ENCODE measurements around the gene FOXO1. TPM values are rescaled to one million over a fixed set of nuclear protein-coding genes. Genes with fewer than 3 reads are reported as not detected.
"Not testable (repeated sequence)": the region's sequence is repeated elsewhere in the genome, so short reads cannot be mapped to it uniquely, and the experiment has no call there.

Gene FOXO1
- total RNA-seq, 1 experiment from 2014 or later: 12.2 TPM

- CTCF ChIA-PET; H3K9me2 ChIP-seq (ENCODE audit: insufficient read depth); H4K20me1 ChIP-seq (ENCODE audit: insufficient read depth); H3K27me3 ChIP-seq (ENCODE audit: insufficient read depth, low read length); RAD21 ChIA-PET (ENCODE audit: low non-redundant PET in 1 of 2, low total read pairs in 2 of 2, uncharacterized antibody in 2 of 2, unreplicated experiment in 2 of 2); intact Hi-C loops (cut with micrococcal nuclease); H2AFZ ChIP-seq (ENCODE audit: low read depth, low read length, poor library complexity, severe bottlenecking); DNase-seq (ENCODE audit: low read depth, low spot score); BruUV-seq (replicated peaks); H3K36me3 ChIP-seq (ENCODE audit: control insufficient read depth in 1 of 2, insufficient read depth in 2 of 2, low read length in 2 of 2); H3K9me3 ChIP-seq (ENCODE audit: control insufficient read depth in 1 of 2, insufficient read depth in 1 of 2, low read depth in 1 of 2, low read length in 2 of 2): not testable (repeated sequence)
- peak overlapping the region; percentile 100 for H3K4me2 ChIP-seq (ENCODE audit: low read length)
- H3K9ac ChIP-seq (ENCODE audit: low read length): peak overlapping the region; percentile 70
- peak overlapping the region; percentile 85 for H3K27ac ChIP-seq (ENCODE audit: low read depth, low read length)
- peaks cover 16 to 34% of the 10 kb centered on the region in 2 experiments for H3K4me1 ChIP-seq (ENCODE audit: control insufficient read depth in 1 of 2, insufficient read depth in 2 of 2, low read length in 2 of 2)
- TF ChIP-seq MAX (IDR thresholded peaks at IDR 0.05): peak; percentile 42; the same call in 1 of the 2 replicates
- ATAC-seq: peak; percentile 35
- peak overlapping the region; percentile 68 to 91 for H3K4me3 ChIP-seq (replicated peaks in 1 of 2; ENCODE audit: low read depth in 1 of 2, low read length in 2 of 2)
- POLR2A ChIA-PET: interaction anchor here (1.2 kb wide), 1 partner anchor 124 kb away, joined by 5 read pairs; no protein-coding TSS in a partner anchor
- peaks cover 37% of the 10 kb centered on the region for H3K79me2 ChIP-seq (ENCODE audit: insufficient read depth, low read length)
These were observed 2.4 kb downstream of the FOXO1 start for GRCh38 chr13:40664100-40664349.

GRCh38 chr13:40662866-40663265, 3.6 kb downstream of the FOXO1 start:
- no peak overlapping the region for H3K27ac ChIP-seq (ENCODE audit: low read depth, low read length)
- peak overlapping the region; percentile 100; the same call in 1 of the 2 replicates for H3K4me2 ChIP-seq (ENCODE audit: low read length)
- H4K20me1 ChIP-seq (ENCODE audit: insufficient read depth): no peaks in the 10 kb centered on the region
- no peaks in the 10 kb centered on the region for H3K9me2 ChIP-seq (ENCODE audit: insufficient read depth)
- no TSS peak for BruUV-seq (replicated peaks)
- ChIA-PET CTCF (no interaction called here), POLR2A (no interaction called here), RAD21 (ENCODE audit: low non-redundant PET in 1 of 2, low total read pairs in 2 of 2, uncharacterized antibody in 2 of 2, unreplicated experiment in 2 of 2) (no interaction called here)
- H3K36me3 ChIP-seq (ENCODE audit: control insufficient read depth in 1 of 2, insufficient read depth in 2 of 2, low read length in 2 of 2): no peaks in the 10 kb centered on the region
- TF ChIP-seq SRF (IDR thresholded peaks at IDR 0.05; ENCODE audit: low read depth) (no peak), ATF3 (IDR thresholded peaks at IDR 0.05) (no peak), EGR1 (IDR thresholded peaks at IDR 0.05; ENCODE audit: low read depth) (no peak), REST (IDR thresholded peaks at IDR 0.05; ENCODE audit: low read depth) (no peak), ZBTB33 (IDR thresholded peaks at IDR 0.05; ENCODE audit: extremely low read depth, insufficient replicate concordance, low read length) (no peak), TCF7L2 (IDR thresholded peaks at IDR 0.05; ENCODE audit: borderline replicate concordance, extremely low read depth, insufficient read depth, insufficient read length) (no peak), MAX (IDR thresholded peaks at IDR 0.05) (no peak), POLR2A (IDR thresholded peaks at IDR 0.05; ENCODE audit: borderline replicate concordance, extremely low read depth, insufficient read depth, insufficient read length) (no peak), CTCF (IDR thresholded peaks at IDR 0.05 in 2 of 3, conservative IDR thresholded peaks at IDR 0.05 in 1 of 3; ENCODE audit: borderline replicate concordance in 1 of 3, insufficient read depth in 1 of 3, low read depth in 2 of 3, low read length in 2 of 3) (no peak), ZNF274 (IDR thresholded peaks at IDR 0.05; ENCODE audit: low read depth, low read length) (no peak), ZFX (IDR thresholded peaks at IDR 0.05) (no peak), JUND (IDR thresholded peaks at IDR 0.05) (no peak)
- DNase-seq (ENCODE audit: low read depth, low spot score): no peak
- peaks cover 45% of the 10 kb centered on the region for H3K79me2 ChIP-seq (ENCODE audit: insufficient read depth, low read length)
- no peak overlapping the region for H3K9ac ChIP-seq (ENCODE audit: low read length)
- no peaks in the 10 kb centered on the region for H3K9me3 ChIP-seq (ENCODE audit: control insufficient read depth in 1 of 2, insufficient read depth in 1 of 2, low read depth in 1 of 2, low read length in 2 of 2)
- peaks cover 16 to 30% of the 10 kb centered on the region in 2 experiments for H3K4me1 ChIP-seq (ENCODE audit: control insufficient read depth in 1 of 2, insufficient read depth in 2 of 2, low read length in 2 of 2)
- no peak overlapping the region for H3K4me3 ChIP-seq (replicated peaks in 1 of 2; ENCODE audit: low read depth in 1 of 2, low read length in 2 of 2)
- no peak for ATAC-seq
- H2AFZ ChIP-seq (ENCODE audit: low read depth, low read length, poor library complexity, severe bottlenecking): no peak overlapping the region
- intact Hi-C loops (cut with micrococcal nuclease): no loop called here
- H3K27me3 ChIP-seq (ENCODE audit: insufficient read depth, low read length): no peaks in the 10 kb centered on the region

Measured in HCT116 (cell line).